HG02938 (cell line): ENCODE measurements around the gene PPP6R3.
"Not testable (repeated sequence)": the region's sequence is repeated elsewhere in the genome, so short reads cannot be mapped to it uniquely, and the experiment has no call there.

Source experiments
- ATAC-seq: cut with Tn5 transposase; IDR thresholded peaks from one replicate; pipeline ENCODE4 v1.9.1; 2021; ENCODE audit warnings: mild to moderate bottlenecking, moderate library complexity; ENCODE audit not compliant: unreplicated experiment

Gene PPP6R3

GRCh38 chr11:68436162-68436888 lies 24.2 kb upstream of the PPP6R3 start:
- no peak for ATAC-seq

- no peak for ATAC-seq
These were observed 23.3 kb upstream of the PPP6R3 start for GRCh38 chr11:68436985-68437926.

DNA sequence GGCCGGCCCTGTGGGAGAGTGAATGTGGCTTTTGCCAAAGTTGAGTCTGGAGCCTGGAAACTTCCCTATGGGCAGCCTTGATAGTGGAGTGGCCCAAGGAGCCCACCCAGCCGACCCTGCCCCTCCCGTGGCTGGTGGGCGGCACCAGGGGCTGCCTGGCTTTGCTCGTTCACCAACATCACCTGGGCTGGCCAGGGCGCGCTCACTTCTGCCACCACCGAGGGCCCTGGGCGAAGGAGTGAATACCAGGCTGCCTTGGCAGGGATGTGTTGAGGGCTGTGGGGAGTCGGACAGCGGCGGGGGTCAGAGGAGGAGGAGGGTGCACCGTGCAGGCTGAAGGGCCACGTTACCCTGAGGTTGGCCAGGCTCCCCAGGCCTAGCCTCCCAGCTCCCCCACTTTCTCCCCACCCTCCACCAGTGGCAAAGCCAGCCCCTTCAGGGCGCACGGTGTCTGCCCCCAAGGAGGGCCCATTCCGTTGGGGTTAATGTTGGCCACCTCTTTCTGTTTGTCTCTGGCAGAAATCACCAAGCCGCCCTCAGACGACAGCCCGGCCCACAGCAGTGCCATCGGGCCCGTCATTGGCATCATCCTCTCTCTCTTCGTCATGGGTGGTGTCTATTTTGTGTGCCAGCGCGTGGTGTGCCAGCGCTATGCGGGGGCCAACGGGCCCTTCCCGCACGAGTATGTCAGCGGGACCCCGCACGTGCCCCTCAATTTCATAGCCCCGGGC lies 22.5 kb upstream of the PPP6R3 start:
- ATAC-seq, result no peak

DNA sequence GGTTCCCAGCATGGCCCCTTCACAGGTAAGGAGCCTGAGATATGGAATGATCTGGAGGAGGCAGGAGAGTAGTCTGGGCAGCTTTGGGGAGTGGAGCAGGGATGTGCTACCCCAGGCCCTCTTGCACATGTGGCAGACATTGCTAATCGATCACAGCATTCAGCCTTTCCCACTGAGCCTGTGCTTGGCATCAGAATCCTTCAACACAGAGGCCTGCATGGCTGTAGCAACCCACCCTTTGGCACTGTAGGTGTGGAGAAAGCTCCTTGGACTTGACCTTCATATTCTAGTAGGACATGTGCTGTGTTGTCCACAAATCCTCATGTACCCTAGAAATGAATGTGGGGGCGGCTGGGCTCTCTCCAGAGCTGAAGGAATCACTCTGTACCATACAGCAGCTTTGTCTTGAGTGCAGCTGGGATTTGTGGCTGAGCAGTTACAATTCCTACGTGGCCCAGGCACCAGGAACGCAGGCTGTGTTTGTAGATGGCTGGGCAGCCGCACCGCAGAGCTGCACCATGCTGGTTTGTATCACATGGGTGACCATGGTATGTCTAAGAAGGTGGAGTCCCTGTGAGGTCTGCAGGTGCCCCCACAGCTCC lies 21.8 kb upstream of the PPP6R3 start:
- ATAC-seq, result no peak

DNA sequence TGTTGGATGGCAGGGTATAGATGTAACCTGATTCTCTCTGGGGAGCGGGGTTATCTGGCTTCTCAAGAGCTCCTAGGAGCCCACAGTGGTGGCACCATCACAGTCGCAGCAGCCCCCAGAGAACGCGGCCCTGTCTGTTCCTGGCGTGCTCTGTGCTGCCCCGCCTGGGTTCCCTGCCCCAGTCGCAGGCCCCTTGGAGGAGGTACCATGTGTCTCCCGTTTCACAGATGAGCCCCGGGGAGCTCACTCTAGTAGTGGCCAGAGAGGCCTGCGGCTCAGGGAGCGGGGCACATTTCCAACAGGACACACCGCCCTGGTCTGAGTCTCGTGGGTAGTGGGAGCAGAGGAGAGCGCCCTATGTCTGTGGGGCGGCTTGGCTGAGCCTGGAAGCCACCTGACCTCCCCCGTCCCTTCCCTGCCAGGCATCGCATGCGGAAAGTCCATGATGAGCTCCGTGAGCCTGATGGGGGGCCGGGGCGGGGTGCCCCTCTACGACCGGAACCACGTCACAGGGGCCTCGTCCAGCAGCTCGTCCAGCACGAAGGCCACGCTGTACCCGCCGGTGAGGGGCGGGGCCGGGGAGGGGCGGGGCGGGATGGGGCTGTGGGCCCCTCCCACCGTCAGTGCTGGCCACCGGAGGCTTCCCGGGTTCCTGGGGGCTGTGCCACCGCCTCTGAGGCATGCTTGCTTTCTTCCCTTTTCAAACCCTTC lies 21.0 kb upstream of the PPP6R3 start:
- no peak for ATAC-seq

GRCh38 chr11:68440224-68440623 lies 20.3 kb upstream of the PPP6R3 start:
- ATAC-seq, result no peak

GRCh38 chr11:68441466-68442230 lies 18.9 kb upstream of the PPP6R3 start:
- no peak for ATAC-seq

GRCh38 chr11:68442433-68442832 lies 18.1 kb upstream of the PPP6R3 start:
- no peak for ATAC-seq

DNA sequence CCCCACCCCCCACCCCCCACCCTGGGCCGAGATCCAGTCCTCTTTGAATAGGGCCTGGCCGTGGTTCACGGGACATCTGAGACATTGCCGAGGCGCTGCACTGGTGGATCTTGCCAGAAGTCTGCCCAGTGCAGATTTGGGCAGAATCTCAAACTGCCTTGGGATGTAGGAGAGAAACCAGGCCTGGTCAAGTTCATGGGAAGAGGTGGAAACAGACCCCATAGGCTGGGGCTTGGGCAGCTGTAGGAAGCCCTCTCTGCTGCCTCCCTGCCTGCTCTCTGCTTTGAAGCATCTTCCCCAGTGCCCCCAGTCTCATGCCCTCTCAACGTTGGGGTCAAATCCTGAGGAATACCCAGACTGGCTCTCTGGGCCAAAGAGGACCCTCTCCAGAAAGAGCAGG lies 16.0 kb upstream of the PPP6R3 start:
- ATAC-seq, result no peak

DNA sequence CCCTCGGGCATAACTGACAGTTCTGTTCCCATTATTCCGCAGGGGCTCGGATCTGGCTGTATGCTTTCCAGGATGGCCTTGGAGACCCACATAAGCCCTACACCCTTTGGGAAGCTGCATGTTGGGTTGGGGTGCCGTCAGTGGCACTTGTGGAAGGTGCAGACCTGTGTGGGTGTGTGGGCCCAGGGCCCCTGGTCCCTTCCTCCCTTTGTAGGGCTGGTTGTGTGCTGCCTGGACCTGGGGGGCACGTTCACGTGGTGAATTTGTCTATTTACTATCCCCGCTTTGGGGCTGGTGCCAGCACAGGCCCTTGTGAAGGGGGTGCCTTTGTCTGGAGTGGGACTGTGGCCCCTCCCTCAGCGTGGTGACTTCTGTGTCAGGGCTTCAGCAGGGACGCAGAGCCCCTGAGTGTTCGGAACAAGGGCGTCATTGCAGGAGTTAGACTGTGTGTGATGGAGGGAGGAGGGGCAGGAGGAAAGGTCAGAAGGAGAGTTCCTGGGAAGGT lies 15.0 kb upstream of the PPP6R3 start:
- ATAC-seq, result no peak

- no peak for ATAC-seq
These were observed 14.4 kb upstream of the PPP6R3 start for GRCh38 chr11:68446046-68446725.

- ATAC-seq, result no peak
These were observed 13.3 kb upstream of the PPP6R3 start for GRCh38 chr11:68447015-68447801.

GRCh38 chr11:68447914-68448313 lies 12.6 kb upstream of the PPP6R3 start:
- not testable (repeated sequence) for ATAC-seq

- no peak for ATAC-seq
These were observed 11.9 kb upstream of the PPP6R3 start for GRCh38 chr11:68448604-68449011.

- no peak for ATAC-seq
These were observed 10.6 kb upstream of the PPP6R3 start for GRCh38 chr11:68449951-68450350.

- no peak for ATAC-seq
These were observed 9.8 kb upstream of the PPP6R3 start for GRCh38 chr11:68450711-68451110.

DNA sequence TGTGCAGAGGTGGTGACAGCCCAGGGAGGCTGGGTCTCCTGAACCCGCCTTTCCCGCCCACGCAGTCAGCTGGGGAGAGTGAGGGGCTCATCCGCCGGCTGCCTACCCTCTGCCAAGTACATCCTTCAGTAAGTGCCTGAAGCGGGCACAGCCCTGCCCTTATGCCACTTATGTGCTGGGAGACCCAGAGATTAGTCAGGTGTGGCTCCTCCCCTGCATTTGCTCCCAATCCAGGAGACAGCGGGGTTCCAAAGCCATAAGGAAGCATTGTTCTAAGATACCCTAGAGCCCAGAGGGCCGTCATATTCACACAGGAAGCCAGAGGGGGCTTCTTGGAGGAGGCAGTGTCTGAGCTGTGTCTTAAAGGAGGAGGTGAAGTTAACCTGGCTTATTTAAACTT lies 5.8 kb upstream of the PPP6R3 start:
- no peak for ATAC-seq

DNA sequence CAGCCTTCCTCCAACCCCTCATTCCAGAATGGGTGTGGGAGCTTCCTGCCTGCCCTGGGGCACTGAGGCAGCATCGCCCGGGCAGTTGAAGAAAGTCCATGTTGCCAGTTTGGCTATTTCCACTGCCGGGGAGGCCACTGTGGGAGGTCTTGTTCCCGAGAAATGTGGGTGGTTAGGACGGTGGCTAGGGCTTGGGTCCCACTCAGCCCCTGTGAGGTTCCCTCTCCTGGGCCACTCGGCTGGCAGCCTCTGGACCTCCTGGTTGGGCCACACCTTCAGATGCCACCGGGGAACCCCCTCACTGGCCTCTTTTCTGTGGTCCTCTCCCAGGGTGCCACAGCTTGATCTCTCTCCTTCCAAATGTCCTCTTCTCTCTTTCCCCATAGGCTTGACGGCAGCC lies 5.1 kb upstream of the PPP6R3 start:
- no peak for ATAC-seq
